Measurements from ENCODE around the gene DENND10.

GRCh38 chr10:119174109-119174508 lies 70.2 kb downstream of the DENND10 start:
- TF ChIP-seq POLR2A (IDR thresholded peaks at IDR 0.05) = no peak
- no peak for TF ChIP-seq CTCF (IDR thresholded peaks at IDR 0.05)
- no peak for TF ChIP-seq POLR2AphosphoS5 (IDR thresholded peaks at IDR 0.05)
